A549 (cell line): ENCODE measurements around the gene TULP3. TPM values are rescaled to one million over a fixed set of nuclear protein-coding genes. Genes with fewer than 3 reads are reported as not detected.

ENCODE experiments used
- ATAC-seq, 2 experiments: fragments of 200-7000 bp in 1 of 2; fragments of >200 bp in 1 of 2; cut with Nextera tagmentation in 1 of 2; cut with Tn5 transposase in 1 of 2; 3 replicates each; pipeline versions ENCODE4 v1.8.0 to v1.9.1; 2018 to 2020; ENCODE audit warnings: mild to moderate bottlenecking in 1 of 2, moderate library complexity in 1 of 2
- CTCF ChIA-PET: fragments of 300-600 bp; sonication (Branson Sonifier 250); formaldehyde crosslinking; extraction: SDS; loops from one replicate; lab custom pipeline; 2021; ENCODE audit warnings: antibody characterized with exemption, inconsistent platforms; lab: Yijun Ruan, JAX
- POLR2A ChIA-PET: fragments of 350-600 bp; formaldehyde crosslinking; extraction: SDS; loops from one replicate; lab custom pipeline; 2021; ENCODE audit warnings: antibody characterized with exemption, inconsistent platforms; lab: Yijun Ruan, JAX
- DNase-seq, 2 experiments: peaks; one replicate each; pipeline versions ENCODE4 v3.0.0 to v3.0.0-alpha.2; 2011 to 2016; ENCODE audit warnings: low read depth in 1 of 2, low spot score in 1 of 2
- FAIRE-seq: peaks from 2 replicates; lab custom pipeline; 2011; peaks lifted over from hg19 to GRCh38; lab: Jason Lieb, UNC
- H3K27ac ChIP-seq, 2 experiments: fragments of >200 bp; sonication (Bioruptor Twin); formaldehyde crosslinking; 3 replicates each; pipeline ENCODE4 v1.5.1; 2016 to 2017
- H3K4me1 ChIP-seq: fragments of >200 bp; sonication (Bioruptor Twin); formaldehyde crosslinking; 3 replicates; pipeline ENCODE4 v1.6.1; 2016
- H3K4me2 ChIP-seq: fragments of >200 bp; sonication (Bioruptor Twin); formaldehyde crosslinking; 3 replicates; pipeline ENCODE4 v1.6.1; 2016
- H3K4me3 ChIP-seq: fragments of >200 bp; sonication (Bioruptor Twin); formaldehyde crosslinking; 3 replicates; pipeline ENCODE4 v1.5.1; 2016
- H3K9me3 ChIP-seq: fragments of >200 bp; sonication (Bioruptor Twin); formaldehyde crosslinking; 3 replicates; pipeline ENCODE4 v1.6.1; 2016
- CTCF ChIP-seq: fragments of >200 bp; sonication (Bioruptor Twin); formaldehyde crosslinking; IDR thresholded peaks from 3 replicates; pipeline ENCODE4 v1.5.1; 2016
- JUNB ChIP-seq: fragments of >200 bp; sonication (Bioruptor Twin); formaldehyde crosslinking; IDR thresholded peaks from 2 replicates; pipeline ENCODE4 v1.6.1; 2016
- MYC ChIP-seq: IDR thresholded peaks from 2 replicates; pipeline ENCODE4 v1.6.1; 2012; ENCODE audit warnings: mild to moderate bottlenecking, inconsistent platforms, low read length, improper control_type of control experiment, borderline replicate concordance
- NPAS2 ChIP-seq: fragments of 250-450 bp; sonication (Bioruptor Pico); IDR thresholded peaks from 2 replicates; pipeline ENCODE4 v1.8.0; 2022; ENCODE audit warnings: mild to moderate bottlenecking, moderate library complexity, borderline replicate concordance
- NR3C1 ChIP-seq: fragments of >200 bp; sonication (Bioruptor Twin); formaldehyde crosslinking; IDR thresholded peaks from 3 replicates; pipeline ENCODE4 v1.6.1; 2017
- PHF8 ChIP-seq: fragments of 200-600 bp; sonication (generic); IDR thresholded peaks from 2 replicates; pipeline ENCODE4 v1.6.1; 2016; ENCODE audit warnings: low read depth, mild to moderate bottlenecking, antibody characterized with exemption, moderate library complexity, borderline replicate concordance
- RAD21 ChIP-seq, 2 experiments: fragments of >200 bp in 1 of 2; sonication (Bioruptor Twin) in 1 of 2; formaldehyde crosslinking in 1 of 2; IDR thresholded peaks in 1 of 2; conservative IDR thresholded peaks in 1 of 2; 2 replicates in 1 of 2; 3 replicates in 1 of 2; pipeline ENCODE4 v1.6.1; 2012 to 2018; ENCODE audit warnings: inconsistent platforms in 1 of 2
- RCOR1 ChIP-seq: fragments of 150-350 bp; IDR thresholded peaks from 2 replicates; pipeline ENCODE4 v1.6.1; 2014; ENCODE audit warnings: antibody characterized with exemption, low read length, low read depth
- TFCP2L1 ChIP-seq: fragments of 250-450 bp; sonication (Bioruptor Pico); IDR thresholded peaks from 2 replicates; pipeline ENCODE4 v1.5.0; 2021; ENCODE audit warnings: mild to moderate bottlenecking
- TP53 ChIP-seq: fragments of 250-450 bp; sonication (Bioruptor Pico); IDR thresholded peaks from 2 replicates; pipeline ENCODE4 v1.5.0; 2021; ENCODE audit warnings: mild to moderate bottlenecking, moderate library complexity
- USF2 ChIP-seq: fragments of 450-650 bp; IDR thresholded peaks from 2 replicates; pipeline ENCODE4 v1.6.1; 2014; ENCODE audit warnings: antibody characterized with exemption
- WGBS: methylation state at CpG from one replicate; pipeline ENCODE4 v1.1.6; 2017; ENCODE audit errors: missing lambda C conversion rate; 5-methylcytosine and 5-hydroxymethylcytosine counted together
- polyA plus RNA-seq, 4 experiments: library from polyadenylated mRNA; depleted of rRNA in 3 of 4; stranded (reverse); fragments of >200 nt; fragmentation: RNase III in 1 of 4; extraction: RNeasy Plus Mini Kit Qiagen cat#74134 plus additional on column Dnase treatment in 1 of 4; gene quantifications; 2 replicates in 3 of 4; 3 replicates in 1 of 4; pipeline ENCODE4 v1.2.3, GENCODE V29; 2011 to 2017
- TF ChIP-seq, protein P1 (sequence below): fragments of 200-600 bp; sonication (generic); IDR thresholded peaks from 2 replicates; pipeline ENCODE4 v1.6.1; 2016; ENCODE audit warnings: antibody characterized with exemption, mild to moderate bottlenecking, moderate library complexity

TULP3 gene
- polyA plus RNA-seq, 2 of the 4 experiments (the other 2 are of a cell fraction) = 19.6 to 32.9 TPM

- no peak for TF ChIP-seq CTCF
- no peak for TF ChIP-seq TFCP2L1 (CRISPR knock-in tag)
- TF ChIP-seq RCOR1 = no peak
- TF ChIP-seq PHF8 = no peak
- TF ChIP-seq USF2 = no peak
- TF ChIP-seq, all 56 proteins: peak for 0
Observed at GRCh38 chr12:2854669-2855453, 35.8 kb upstream of the TULP3 start (continued).

GRCh38 chr12:2855546-2855945 is 35.1 kb upstream of the TULP3 start:
- Histone ChIP-seq H3K4me3 (no peak overlapping the region), H3K27ac (no peak overlapping the region), H3K4me2 (no peak overlapping the region), H3K9me3 (no peaks in the 10 kb centered on the region), H3K4me1 (no peaks in the 10 kb centered on the region; the same call in 2 of the 3 replicates)
- CTCF ChIA-PET = interaction anchor here (1.2 to 3.0 kb wide), 2 partner anchors 10 to 72 kb away, joined by 3 to 13 read pairs; no protein-coding TSS in a partner anchor
- FAIRE-seq (no peak), DNase-seq (no peak), ATAC-seq (no peak)
- TF ChIP-seq JUNB (no peak), PHF8 (no peak), TP53 (no peak), RAD21 (conservative IDR thresholded peaks at IDR 0.05 in 1 of 2, IDR thresholded peaks at IDR 0.05 in 1 of 2) (no peak)
- POLR2A ChIA-PET = no interaction called here
- WGBS = 79% methylated on average over 7 of the region's 7 CpGs

DNA sequence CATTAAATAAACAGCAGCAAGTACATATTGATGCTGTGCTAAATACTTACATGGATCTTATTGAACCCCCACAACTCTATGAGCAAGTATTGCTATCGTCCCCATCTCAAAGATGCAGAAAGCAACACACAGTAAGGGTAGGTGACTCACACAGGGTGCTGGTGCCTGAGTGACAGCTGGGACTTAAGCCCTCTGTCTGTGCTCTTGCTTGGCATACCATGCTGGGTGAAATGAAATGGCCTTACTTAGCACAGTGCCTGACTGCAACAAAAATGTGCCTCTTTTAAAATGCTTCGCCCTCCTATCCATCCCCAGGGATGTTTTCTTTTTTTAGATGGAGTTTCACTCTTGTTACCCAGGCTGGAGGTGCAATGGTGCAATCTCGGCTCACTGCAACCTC is 34.6 kb upstream of the TULP3 start:
- no peaks in the 10 kb centered on the region for H3K9me3 ChIP-seq
- peak; percentile 43 to 51; a peak in 3 of 6 replicates for ATAC-seq
- no peak for DNase-seq
- no peak overlapping the region for H3K27ac ChIP-seq
- ChIA-PET POLR2A (no interaction called here), CTCF (interaction anchor here (1.2 to 3.0 kb wide), 2 partner anchors 10 to 72 kb away, joined by 3 to 13 read pairs; no protein-coding TSS in a partner anchor)
- H3K4me2 ChIP-seq = no peak overlapping the region
- WGBS = 86% methylated on average over 3 of the region's 3 CpGs
- TF ChIP-seq NPAS2 (CRISPR knock-in tag) (no peak), MYC (no peak), NR3C1 (no peak)
- TF ChIP-seq, protein P1, sequence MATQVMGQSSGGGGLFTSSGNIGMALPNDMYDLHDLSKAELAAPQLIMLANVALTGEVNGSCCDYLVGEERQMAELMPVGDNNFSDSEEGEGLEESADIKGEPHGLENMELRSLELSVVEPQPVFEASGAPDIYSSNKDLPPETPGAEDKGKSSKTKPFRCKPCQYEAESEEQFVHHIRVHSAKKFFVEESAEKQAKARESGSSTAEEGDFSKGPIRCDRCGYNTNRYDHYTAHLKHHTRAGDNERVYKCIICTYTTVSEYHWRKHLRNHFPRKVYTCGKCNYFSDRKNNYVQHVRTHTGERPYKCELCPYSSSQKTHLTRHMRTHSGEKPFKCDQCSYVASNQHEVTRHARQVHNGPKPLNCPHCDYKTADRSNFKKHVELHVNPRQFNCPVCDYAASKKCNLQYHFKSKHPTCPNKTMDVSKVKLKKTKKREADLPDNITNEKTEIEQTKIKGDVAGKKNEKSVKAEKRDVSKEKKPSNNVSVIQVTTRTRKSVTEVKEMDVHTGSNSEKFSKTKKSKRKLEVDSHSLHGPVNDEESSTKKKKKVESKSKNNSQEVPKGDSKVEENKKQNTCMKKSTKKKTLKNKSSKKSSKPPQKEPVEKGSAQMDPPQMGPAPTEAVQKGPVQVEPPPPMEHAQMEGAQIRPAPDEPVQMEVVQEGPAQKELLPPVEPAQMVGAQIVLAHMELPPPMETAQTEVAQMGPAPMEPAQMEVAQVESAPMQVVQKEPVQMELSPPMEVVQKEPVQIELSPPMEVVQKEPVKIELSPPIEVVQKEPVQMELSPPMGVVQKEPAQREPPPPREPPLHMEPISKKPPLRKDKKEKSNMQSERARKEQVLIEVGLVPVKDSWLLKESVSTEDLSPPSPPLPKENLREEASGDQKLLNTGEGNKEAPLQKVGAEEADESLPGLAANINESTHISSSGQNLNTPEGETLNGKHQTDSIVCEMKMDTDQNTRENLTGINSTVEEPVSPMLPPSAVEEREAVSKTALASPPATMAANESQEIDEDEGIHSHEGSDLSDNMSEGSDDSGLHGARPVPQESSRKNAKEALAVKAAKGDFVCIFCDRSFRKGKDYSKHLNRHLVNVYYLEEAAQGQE = no peak
- H3K4me1 ChIP-seq = no peaks in the 10 kb centered on the region
- no peak overlapping the region for H3K4me3 ChIP-seq
- FAIRE-seq = no peak
